Daoy (cell line): ENCODE results near the gene PTPRN2. TPM values are rescaled to one million over a fixed set of nuclear protein-coding genes. Genes with fewer than 3 reads are reported as not detected.
"Not testable (repeated sequence)": the region's sequence is repeated elsewhere in the genome, so short reads cannot be mapped to it uniquely, and the experiment has no call there.

Experiments used
- DNase-seq: peaks from one replicate; pipeline ENCODE4 v3.0.0-alpha.2; 2015; ENCODE audit warnings: low read depth
- total RNA-seq: library from RNA; depleted of rRNA; stranded (reverse); fragments of >200 nt; shearing (Covaris generic); gene quantifications from 2 replicates; pipeline ENCODE4 v1.2.3, GENCODE V29; 2014

PTPRN2 gene
- total RNA-seq, 1 experiment from 2014 or later = 8.3 TPM

DNA sequence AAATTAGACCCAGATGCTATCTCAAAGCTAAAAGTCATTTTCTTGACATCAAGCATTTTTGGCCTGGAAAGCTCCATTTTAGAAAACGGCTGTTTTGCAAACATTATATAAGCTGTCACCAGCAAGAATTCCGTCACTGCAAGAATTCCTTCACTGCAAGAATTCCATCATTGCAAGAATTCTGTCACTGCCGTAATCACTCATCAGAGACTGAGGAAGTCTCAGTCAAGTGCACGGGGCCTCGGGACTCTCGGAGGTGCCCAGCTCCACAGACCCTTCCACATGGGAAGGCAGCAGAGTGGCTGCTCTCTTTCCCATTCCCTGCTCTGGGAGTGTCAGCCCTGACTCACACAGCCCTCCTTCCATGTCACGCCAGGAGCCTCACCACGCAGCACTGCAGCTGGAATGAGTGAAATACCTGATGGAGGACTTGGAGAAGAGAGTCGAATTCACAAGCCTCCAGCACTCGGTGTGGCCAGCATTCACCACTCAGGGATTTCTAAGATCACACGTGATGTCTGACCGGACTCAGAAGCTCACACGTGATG is 168.3 kb downstream of the PTPRN2 start:
- DNase-seq = no peak

DNA sequence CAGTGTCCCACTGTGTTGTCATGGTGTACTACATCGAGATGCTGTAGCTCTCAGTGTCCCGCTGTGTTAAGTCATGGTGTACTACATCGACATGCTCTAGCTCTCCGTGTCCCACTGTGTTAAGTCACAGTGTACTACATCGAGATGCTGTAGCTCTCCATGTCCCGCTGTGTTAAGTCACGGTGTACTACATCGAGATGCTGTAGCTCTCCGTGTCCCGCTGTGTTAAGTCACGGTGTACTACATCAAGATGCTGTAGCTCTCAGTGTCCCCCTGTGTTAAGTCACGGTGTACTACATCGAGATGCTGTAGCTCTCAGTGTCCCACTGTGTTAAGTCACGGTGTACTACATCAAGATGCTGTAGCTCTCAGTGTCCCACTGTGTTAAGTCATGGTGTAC is 169.2 kb downstream of the PTPRN2 start:
- DNase-seq = not testable (repeated sequence)

DNA sequence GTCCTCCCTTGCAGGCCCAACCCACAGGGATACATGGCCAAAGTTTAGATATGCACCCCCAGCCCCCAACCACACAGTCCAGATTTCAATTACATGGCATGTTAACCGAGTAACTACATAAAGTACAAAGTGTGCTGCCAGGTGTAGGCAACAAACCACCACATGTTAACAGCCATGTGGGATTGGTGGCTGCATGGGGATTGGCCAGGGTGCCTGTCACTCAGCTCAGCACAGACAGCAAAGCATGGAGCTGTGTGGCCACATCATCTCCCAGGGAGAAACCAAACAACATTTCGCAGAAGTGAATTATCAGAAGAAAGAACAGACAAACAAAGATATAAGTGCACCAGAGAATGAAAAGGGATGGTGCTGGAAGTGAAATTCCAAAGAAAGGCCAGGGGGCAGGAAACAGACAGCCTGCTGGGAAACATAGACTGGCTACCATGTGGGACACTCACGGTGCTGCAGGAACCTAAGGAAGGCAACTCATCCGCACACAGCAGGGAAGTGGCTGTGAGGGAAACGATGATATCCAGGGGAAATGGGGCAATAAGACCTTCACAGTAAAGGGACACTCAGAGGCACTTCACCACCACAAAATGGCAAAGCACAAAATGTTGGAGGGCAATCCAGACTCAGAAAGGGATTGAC is 171.2 kb downstream of the PTPRN2 start:
- DNase-seq = no peak

- DNase-seq = no peak
These were observed 172.3 kb downstream of the PTPRN2 start for GRCh38 chr7:158415316-158415715.

GRCh38 chr7:158414486-158414961 is 173.1 kb downstream of the PTPRN2 start:
- DNase-seq = peak; percentile 82

DNA sequence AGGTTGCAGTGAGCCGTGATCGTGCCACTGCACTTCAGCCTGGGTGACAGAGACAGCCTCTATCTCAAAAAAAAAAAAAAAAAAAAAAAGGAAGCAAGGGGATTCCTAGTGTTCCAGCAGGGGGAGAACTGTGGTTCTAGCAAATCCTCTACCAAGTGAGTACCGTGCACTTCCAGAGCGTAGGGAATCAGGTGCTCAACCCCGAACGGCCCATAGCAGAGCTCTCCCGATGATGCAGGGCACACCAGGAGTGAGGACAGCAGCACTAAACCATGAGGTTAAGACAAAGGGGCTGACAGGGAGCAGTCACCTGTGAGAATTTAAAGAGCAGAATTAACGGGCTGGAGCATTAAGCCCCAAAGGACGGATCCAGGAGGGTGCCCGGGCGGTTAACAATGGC is 173.6 kb downstream of the PTPRN2 start:
- DNase-seq = peak; percentile 43

GRCh38 chr7:158411232-158411950 is 176.2 kb downstream of the PTPRN2 start:
- no peak for DNase-seq

- no peak for DNase-seq
These were observed 176.9 kb downstream of the PTPRN2 start for GRCh38 chr7:158410720-158411119.

DNA sequence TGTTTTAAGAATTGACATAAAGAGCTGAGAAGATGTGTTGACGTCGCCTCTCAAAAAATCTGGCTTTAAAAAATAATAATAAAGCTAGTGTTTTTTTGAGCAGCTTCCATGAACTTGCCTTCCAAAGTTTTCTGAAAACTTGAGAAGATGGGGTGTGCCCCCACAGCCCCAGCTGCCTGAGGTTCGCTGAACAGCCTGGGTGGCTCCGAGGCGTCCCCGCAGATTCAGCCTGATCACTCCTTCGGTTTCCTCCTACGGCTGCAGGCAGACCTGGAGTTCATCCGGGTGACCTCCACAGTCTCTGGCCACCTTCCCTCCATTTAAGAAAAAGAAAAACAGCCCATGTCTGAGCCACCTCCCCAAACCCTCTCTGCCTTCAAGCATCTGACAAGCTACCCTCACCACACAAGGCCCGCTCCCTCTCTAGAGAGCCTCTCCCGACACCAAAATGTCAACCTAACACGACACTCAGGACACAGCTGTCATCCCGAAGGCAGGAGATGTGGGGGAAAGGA is 177.8 kb downstream of the PTPRN2 start:
- no peak for DNase-seq

GRCh38 chr7:158409120-158409519 is 178.5 kb downstream of the PTPRN2 start:
- no peak for DNase-seq

GRCh38 chr7:158408318-158408920 is 179.2 kb downstream of the PTPRN2 start:
- no peak for DNase-seq

DNA sequence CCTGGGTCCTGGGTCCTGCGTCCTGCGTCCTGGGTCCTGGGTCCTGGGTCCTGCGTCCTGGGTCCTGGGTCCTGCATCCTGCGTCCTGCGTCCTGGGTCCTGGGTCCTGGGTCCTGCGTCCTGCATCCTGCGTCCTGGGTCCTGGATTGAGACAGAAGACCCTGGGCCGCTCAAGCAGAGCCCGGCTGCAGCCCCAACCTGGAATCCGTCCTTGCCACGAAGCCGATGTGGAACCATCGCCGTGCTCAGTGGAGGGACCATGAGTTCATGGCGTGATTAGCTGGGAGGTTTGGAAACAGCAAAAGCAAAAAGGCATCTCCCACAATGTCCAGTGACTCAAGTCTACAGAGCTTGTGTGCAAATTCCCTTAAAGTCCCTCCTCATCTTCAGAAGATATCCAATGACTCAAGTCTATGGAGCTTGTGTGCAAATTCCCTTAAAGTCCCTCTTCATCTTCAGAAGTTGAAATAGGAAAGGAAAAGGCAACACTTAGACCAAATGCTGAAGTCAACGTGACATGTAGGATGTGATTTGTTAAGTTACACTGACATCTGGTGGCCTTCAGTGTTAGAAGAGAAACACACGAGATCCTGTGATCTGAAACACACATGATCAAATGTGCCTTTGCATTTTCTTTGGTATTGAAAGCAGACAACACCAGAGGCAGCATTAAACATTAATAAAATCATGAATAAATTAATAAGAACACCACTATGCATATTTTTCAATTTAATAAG is 179.9 kb downstream of the PTPRN2 start:
- peak; percentile 68 for DNase-seq

- DNase-seq = no peak
These were observed 180.8 kb downstream of the PTPRN2 start for GRCh38 chr7:158406801-158407200.

DNA sequence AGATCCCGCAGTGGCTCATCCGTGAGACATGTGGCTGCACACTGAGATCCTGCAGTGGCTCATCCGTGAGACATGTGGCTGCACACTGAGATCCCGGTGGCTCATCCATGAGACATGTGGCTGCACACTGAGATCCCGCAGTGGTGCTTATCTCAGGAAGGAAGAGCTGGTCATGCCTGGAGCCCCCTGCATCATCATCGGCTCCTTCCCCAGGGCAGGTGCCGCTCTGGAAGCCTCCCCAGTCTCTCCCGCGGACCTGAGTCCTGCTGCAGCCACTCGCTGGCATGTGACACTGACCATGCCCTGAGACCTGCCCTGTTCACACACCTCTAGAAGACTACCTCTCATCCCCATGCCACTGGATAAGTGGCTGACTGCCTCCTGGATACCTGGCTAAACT is 181.3 kb downstream of the PTPRN2 start:
- no peak for DNase-seq

DNA sequence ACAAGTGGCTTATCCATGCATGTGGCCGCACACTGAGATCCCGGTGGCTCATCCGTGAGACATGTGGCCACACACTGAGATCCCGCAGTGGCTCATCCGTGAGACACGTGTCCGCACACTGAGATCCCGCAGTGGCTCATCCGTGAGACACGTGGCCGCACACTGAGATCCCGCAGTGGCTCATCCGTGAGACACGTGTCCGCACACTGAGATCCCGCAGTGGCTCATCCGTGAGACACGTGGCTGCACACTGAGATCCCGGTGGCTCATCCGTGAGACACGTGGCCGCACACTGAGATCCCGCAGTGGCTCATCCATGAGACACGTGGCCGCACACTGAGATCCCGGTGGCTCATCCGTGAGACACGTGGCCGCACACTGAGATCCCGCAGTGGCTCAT is 181.9 kb downstream of the PTPRN2 start:
- not testable (repeated sequence) for DNase-seq

GRCh38 chr7:158405324-158405723 is 182.3 kb downstream of the PTPRN2 start:
- DNase-seq = no peak

- no peak for DNase-seq
These were observed 183.4 kb downstream of the PTPRN2 start for GRCh38 chr7:158404031-158404761.

- no peak for DNase-seq
These were observed 184.4 kb downstream of the PTPRN2 start for GRCh38 chr7:158403013-158403821.

DNA sequence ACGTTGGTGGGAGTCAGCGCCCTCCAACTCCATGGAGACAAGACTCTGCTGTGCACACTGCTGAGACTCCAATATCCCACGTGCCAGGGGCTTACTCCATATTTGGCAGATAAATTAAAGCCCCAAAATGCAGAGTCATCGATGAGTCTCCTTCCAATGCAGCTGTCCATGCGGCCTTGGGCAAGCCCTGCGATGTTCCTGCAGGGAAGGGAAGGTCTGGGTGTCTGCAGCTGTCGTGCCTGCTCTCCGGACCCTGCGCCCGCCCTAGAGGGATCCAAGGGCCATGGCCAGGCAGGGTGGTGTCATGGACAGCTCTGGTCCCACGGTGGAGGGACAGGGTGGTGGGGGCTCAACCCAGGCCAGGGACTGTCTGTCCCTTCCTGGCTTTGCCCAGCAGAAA is 185.2 kb downstream of the PTPRN2 start:
- no peak for DNase-seq

GRCh38 chr7:158401826-158402225 is 185.8 kb downstream of the PTPRN2 start:
- DNase-seq = no peak
